Glutamatergic neuron (in vitro differentiated cells): ENCODE data around the gene YTHDC1. TPM values are rescaled to one million over a fixed set of nuclear protein-coding genes. Genes with fewer than 3 reads are reported as not detected.
A peak's percentile ranks its signal among the peaks of the same experiment; 100 is the strongest.

Source experiments
- DNase-seq: peaks from one replicate; pipeline ENCODE4 v3.0.0; 2022
- H3K27ac Mint-ChIP-seq: one replicate; pipeline ENCODE4 v1.8.0; 2020; ENCODE audit warnings: mild to moderate bottlenecking, mixed read lengths, inconsistent platforms; ENCODE audit not compliant: unreplicated experiment
- H3K27me3 Mint-ChIP-seq: one replicate; pipeline ENCODE4 v1.8.0; 2020; ENCODE audit warnings: mild to moderate bottlenecking, moderate library complexity, mixed read lengths, inconsistent platforms; ENCODE audit not compliant: unreplicated experiment
- H3K36me3 Mint-ChIP-seq: one replicate; pipeline ENCODE4 v1.8.0; 2020; ENCODE audit warnings: mild to moderate bottlenecking, mixed read lengths, inconsistent platforms; ENCODE audit not compliant: unreplicated experiment
- H3K4me1 Mint-ChIP-seq: one replicate; pipeline ENCODE4 v1.8.0; 2020; ENCODE audit warnings: mild to moderate bottlenecking, low read depth, mixed read lengths, inconsistent platforms; ENCODE audit not compliant: unreplicated experiment
- H3K4me3 Mint-ChIP-seq: one replicate; pipeline ENCODE4 v1.8.0; 2020; ENCODE audit warnings: mild to moderate bottlenecking, mixed read lengths, inconsistent platforms; ENCODE audit not compliant: unreplicated experiment
- H3K9me3 Mint-ChIP-seq: one replicate; pipeline ENCODE4 v1.8.0; 2020; ENCODE audit warnings: mild to moderate bottlenecking, moderate library complexity, mixed read lengths, inconsistent platforms; ENCODE audit not compliant: unreplicated experiment
- CTCF ChIP-seq: fragments of 200-600 bp; sonication (generic); IDR thresholded peaks from one replicate; pipeline ENCODE4 v1.5.0; 2021; ENCODE audit not compliant: partially characterized antibody, unreplicated experiment
- total RNA-seq: library from RNA; stranded (reverse); fragmentation: NEBNext Ultra II Directional; extraction: Animal tissue kit (Norgen Biotek cat#: 25700); gene quantifications from one replicate; pipeline ENCODE4 v1.2.1, GENCODE V29; 2021; ENCODE audit not compliant: unreplicated experiment

The YTHDC1 gene
- total RNA-seq, 1 donor from 2014 or later: 114 TPM

DNA sequence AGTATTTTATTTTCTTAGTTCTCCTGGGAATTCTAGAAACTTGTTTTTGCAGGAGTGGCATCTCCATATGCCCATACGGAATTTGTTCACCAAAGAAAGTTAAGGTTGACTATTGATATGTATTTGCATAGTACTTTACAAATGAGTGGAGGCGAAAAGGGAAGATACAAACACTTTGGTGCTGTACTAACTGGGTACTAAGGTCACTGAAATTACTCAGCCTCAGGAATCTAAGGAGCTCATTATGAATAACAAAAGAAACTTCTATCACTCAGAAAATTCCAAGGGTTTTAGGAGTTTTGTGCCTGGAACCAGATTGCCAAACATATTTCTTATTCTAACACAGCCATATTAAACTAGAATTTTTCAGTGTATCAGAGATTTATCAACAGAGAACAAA lies 77.0 kb downstream of the YTHDC1 start:
- H3K27me3 Mint-ChIP-seq: peaks cover 2% of the 10 kb centered on the region
- H3K27ac Mint-ChIP-seq: no peak overlapping the region
- DNase-seq: no peak
- H3K4me3 Mint-ChIP-seq: no peak overlapping the region
- H3K36me3 Mint-ChIP-seq: no peaks in the 10 kb centered on the region
- H3K9me3 Mint-ChIP-seq: peaks cover 4% of the 10 kb centered on the region
- no peaks in the 10 kb centered on the region for H3K4me1 Mint-ChIP-seq
- no peak for TF ChIP-seq CTCF

GRCh38 chr4:68272380-68272779 lies 77.5 kb downstream of the YTHDC1 start:
- Mint-ChIP-seq H3K9me3 (peaks cover 4% of the 10 kb centered on the region), H3K27ac (no peak overlapping the region), H3K4me1 (no peaks in the 10 kb centered on the region), H3K4me3 (peak overlapping the region; percentile 76), H3K36me3 (no peaks in the 10 kb centered on the region), H3K27me3 (peaks cover 2% of the 10 kb centered on the region)
- no peak for TF ChIP-seq CTCF
- DNase-seq: no peak

- Mint-ChIP-seq H3K27me3 (peaks cover 2% of the 10 kb centered on the region), H3K36me3 (no peaks in the 10 kb centered on the region), H3K9me3 (peaks cover 4% of the 10 kb centered on the region), H3K4me1 (no peaks in the 10 kb centered on the region), H3K27ac (no peak overlapping the region), H3K4me3 (peak overlapping the region; percentile 76)
- DNase-seq: no peak
- peak; percentile 88 for TF ChIP-seq CTCF
Measured at GRCh38 chr4:68271851-68272357, 78.0 kb downstream of the YTHDC1 start.

GRCh38 chr4:68267433-68267944 lies 82.4 kb downstream of the YTHDC1 start:
- no peaks in the 10 kb centered on the region for H3K27me3 Mint-ChIP-seq
- H3K27ac Mint-ChIP-seq: no peak overlapping the region
- H3K4me1 Mint-ChIP-seq: no peaks in the 10 kb centered on the region
- H3K36me3 Mint-ChIP-seq: no peaks in the 10 kb centered on the region
- H3K9me3 Mint-ChIP-seq: peaks cover 5% of the 10 kb centered on the region
- no peak overlapping the region for H3K4me3 Mint-ChIP-seq
- TF ChIP-seq CTCF: no peak
- no peak for DNase-seq

- no peak for TF ChIP-seq CTCF
- no peaks in the 10 kb centered on the region for H3K36me3 Mint-ChIP-seq
- no peaks in the 10 kb centered on the region for H3K27me3 Mint-ChIP-seq
- peaks cover 5% of the 10 kb centered on the region for H3K9me3 Mint-ChIP-seq
- H3K4me3 Mint-ChIP-seq: no peak overlapping the region
- H3K4me1 Mint-ChIP-seq: no peaks in the 10 kb centered on the region
- DNase-seq: no peak
- H3K27ac Mint-ChIP-seq: no peak overlapping the region
Measured at GRCh38 chr4:68264875-68265565, 84.9 kb downstream of the YTHDC1 start.
